ENCODE data around the gene TPSB2. TPM values are rescaled to one million over a fixed set of nuclear protein-coding genes. Genes with fewer than 3 reads are reported as not detected.

The TPSB2 gene
- total and polyA plus RNA-seq, 5 donors, result 1.8 to 7.1 (median 5.2) TPM; not detected in 1

DNA sequence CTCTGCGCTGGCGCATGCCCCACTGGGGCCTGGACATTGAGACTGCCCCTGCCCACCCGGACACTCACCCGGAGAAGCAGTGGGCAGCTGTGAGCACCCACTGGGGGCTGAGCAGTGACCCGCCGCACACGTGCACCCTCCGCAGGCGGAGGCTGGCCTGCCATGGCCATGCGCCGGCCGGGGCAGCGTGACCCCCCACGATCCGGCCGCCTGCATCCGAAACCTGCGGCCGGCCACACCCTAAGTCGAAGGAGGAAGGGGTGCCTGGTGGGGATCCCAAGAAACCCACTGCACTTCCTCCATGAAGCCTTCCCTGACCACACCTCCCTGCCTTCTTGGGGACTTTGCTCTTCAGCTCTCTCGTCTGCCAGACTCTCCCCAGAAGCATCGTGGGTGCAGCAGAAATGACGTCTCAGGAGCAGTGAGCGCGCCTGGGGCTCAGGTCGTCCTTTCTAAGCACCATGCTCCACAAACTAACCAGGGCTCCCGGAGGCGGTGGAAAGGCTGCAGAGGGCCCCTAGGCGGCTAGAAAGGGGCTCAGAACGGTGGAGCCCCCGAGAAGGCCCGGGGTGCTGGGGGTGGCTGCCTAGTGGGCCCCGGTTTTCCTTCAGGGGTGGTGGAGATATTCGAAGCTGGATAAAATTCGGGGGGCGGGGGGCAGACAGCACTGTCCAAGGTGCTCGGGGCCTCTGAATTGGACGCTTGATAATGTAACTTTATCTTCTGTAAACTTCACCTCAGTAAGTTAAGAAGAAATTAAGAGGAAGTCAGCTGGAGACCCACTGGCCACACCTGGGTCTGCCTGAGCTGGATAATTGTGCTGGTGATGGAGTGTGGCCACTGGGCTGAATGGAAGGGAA is 6.4 kb downstream of the TPSB2 start:
- Histone ChIP-seq H3K27ac (ENCODE audit: low read length) (no peak overlapping the region), H3K27me3 (ENCODE audit: control insufficient read depth, insufficient read depth) (no peaks in the 10 kb centered on the region), H3K9me3 (ENCODE audit: control insufficient read depth, low read length) (no peaks in the 10 kb centered on the region), H3K4me3 (ENCODE audit: low read length) (no peak overlapping the region), H3K4me1 (ENCODE audit: control insufficient read depth, insufficient read depth, low read length) (no peaks in the 10 kb centered on the region)
- DNase-seq (peak in 1 of 3 donors; percentile 24), ATAC-seq (no peak)
- 85% methylated on average over 38 of the region's 38 CpGs for WGBS
- intact Hi-C loops (cut with DNase I), result no loop called here

DNA sequence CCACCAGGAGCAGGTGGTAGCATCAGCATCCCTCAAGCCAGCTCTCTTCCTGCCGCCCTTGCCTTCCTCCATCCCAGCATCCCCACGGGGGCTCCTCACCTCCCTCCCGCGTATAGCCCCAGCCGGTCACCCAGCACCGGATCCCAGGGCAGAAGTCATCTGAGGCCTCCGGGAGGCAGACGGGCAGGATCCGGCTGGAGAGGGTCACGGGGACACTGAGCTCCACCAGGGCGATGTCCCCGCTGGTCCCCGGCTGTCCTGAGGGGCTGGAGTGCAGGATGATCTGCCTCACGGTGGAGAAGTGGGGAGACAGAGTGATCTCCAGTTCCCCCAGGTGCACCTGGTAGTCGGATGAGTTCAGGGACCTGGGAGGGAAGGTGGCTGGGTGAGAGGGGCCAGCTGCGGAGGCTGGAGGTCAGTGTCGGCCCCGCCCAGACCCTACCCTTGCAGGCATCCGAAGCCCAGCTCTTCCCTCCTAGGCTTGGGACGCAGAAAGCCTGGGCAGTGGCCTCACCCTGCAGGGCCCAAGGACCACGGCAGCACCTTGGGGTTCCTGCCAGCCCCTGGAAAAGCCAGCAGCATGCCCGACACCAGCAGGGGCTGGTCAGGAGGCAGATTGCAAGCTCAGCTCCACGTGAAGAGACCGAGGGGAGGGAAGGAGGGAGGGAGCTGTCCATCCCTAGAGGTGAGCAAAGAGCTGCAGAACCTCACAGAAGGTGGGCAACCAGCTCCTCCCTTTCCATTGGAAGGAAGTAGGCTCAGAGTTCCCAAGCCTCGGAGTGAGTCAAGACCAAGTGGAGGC is 7.2 kb downstream of the TPSB2 start:
- no peak overlapping the region for H3K27ac ChIP-seq (ENCODE audit: low read length)
- H3K4me3 ChIP-seq (ENCODE audit: low read length), result no peak overlapping the region
- no peaks in the 10 kb centered on the region for H3K9me3 ChIP-seq (ENCODE audit: control insufficient read depth, low read length)
- no peaks in the 10 kb centered on the region for H3K27me3 ChIP-seq (ENCODE audit: control insufficient read depth, insufficient read depth)
- no peak for ATAC-seq
- intact Hi-C loops (cut with DNase I), result no loop called here
- DNase-seq, result peak in 1 of 3 donors; percentile 39
- H3K4me1 ChIP-seq (ENCODE audit: control insufficient read depth, insufficient read depth, low read length), result no peaks in the 10 kb centered on the region
- 73% methylated on average over 25 of the region's 25 CpGs for WGBS

DNA sequence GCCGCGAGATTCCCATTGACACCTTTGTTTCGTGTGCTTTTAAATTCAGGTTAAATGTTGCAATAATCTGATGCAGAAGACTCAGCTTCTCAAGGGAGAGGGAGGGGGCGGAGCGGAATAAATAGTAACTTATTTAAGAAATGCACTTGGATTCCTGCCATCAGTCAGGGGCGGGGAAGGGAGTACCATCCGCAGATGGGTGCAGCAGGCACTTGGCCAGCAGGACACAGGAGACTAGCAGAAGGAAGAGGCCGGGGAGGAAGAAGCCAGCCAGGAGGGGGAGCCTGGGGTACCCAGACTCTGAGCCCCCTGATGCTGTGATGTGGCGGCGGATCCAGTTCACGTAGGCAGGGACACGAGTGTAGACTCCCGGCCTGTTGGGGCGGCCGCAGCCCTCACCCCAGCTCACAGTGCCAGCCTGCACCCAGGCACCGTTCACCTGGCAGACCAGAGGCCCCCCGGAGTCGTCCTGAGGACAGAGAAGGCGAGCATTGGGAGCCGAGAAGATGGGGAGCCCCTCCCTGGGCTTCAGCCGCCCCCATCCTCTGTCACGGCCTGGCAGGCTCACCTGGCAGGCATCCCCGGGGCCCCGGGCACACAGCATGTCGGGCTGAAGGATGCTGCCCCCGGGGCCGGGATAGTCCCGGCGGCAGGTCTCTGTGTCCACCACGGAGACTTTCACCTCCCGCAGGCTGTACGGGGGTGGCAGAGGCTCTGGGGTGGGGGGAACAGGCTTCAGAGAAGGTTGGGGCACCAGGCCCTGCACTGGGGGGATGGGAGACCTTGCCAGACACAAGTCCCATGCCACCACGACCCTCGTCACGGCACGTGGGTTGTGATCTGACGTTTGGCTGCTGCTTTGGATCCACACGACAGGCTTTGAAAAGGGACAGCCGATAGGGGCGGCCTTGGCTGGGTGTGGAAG is 8.1 kb downstream of the TPSB2 start:
- no peak overlapping the region for H3K4me3 ChIP-seq (ENCODE audit: low read length)
- intact Hi-C loops (cut with DNase I), result no loop called here
- DNase-seq (peak in 1 of 3 donors; percentile 43), ATAC-seq (no peak)
- H3K4me1 ChIP-seq (ENCODE audit: control insufficient read depth, insufficient read depth, low read length), result no peaks in the 10 kb centered on the region
- H3K27ac ChIP-seq (ENCODE audit: low read length), result no peak overlapping the region
- H3K27me3 ChIP-seq (ENCODE audit: control insufficient read depth, insufficient read depth), result no peaks in the 10 kb centered on the region
- H3K9me3 ChIP-seq (ENCODE audit: control insufficient read depth, low read length), result no peaks in the 10 kb centered on the region
- WGBS, result 82% methylated on average over 40 of the region's 40 CpGs

DNA sequence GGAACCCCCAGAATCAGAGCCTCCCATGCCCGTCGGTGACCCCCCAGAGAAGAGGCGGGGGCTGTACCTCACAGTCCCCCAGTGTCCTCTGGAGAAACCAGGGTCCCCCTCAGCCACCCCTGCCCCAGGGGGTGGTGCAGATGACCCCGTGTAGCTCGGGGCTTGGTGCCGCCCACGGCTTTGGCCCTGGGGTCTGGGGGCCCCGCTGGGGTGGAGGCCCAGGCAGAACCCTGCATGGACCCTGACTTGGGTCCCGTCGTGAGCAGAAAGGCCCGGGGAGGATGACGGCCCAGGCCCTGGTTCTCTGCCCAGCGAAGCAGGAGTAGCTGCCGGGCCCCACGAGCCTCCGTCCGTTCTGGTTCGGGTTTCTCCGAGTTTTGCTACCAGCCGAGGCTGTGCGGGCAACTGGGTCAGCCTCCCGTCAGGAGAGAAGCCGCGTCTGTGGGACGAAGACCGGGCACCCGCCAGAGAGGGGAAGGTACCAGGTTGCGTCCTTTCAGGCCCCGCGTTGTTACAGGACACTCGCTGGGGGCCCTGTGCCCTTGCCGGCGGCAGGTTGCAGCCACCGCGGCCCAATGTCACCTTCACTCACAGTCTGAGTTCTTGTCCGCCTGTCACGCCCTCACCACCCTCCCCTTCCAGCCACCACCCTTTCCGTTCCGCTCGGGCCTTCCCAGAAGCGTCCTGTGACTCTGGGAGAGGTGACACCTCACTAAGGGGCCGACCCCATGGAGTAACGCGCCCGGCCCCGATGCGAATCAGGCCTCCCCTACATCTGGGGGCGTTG is 8.9 kb downstream of the TPSB2 start:
- Histone ChIP-seq H3K4me1 (ENCODE audit: control insufficient read depth, insufficient read depth, low read length) (no peaks in the 10 kb centered on the region), H3K27ac (ENCODE audit: low read length) (no peak overlapping the region)

DNA sequence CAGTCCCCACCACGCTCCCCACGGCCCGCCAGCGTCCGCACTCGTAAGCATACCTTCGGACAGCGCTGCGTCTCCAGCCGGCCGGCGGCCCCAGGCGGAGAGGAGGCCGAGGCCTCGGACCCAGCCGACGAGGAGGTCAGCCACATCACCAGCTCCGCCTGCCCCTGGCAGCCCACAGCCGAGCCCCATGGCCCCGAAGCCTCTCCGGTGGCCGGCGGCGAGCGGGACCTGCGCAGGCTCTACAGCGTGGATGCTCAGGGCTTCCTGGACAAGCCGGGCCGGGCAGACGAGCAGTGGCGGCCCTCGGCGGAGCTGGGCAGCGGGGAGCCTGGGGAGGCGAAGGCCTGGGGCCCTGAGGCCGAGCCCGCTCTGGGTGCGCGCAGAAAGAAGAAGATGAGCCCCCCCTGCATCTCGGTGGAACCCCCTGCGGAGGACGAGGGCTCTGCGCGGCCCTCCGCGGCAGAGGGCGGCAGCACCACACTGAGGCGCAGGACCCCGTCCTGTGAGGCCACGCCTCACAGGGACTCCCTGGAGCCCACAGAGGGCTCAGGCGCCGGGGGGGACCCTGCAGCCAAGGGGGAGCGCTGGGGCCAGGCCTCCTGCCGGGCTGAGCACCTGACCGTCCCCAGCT is 9.8 kb downstream of the TPSB2 start:
- intact Hi-C loops (cut with DNase I), result no loop called here

More for the DNA sequence above, 8.9 kb downstream of the TPSB2 start:
- intact Hi-C loops (cut with DNase I), result no loop called here
- DNase-seq (no peak), ATAC-seq (no peak)
- Histone ChIP-seq H3K9me3 (ENCODE audit: control insufficient read depth, low read length) (no peaks in the 10 kb centered on the region), H3K4me3 (ENCODE audit: low read length) (no peak overlapping the region), H3K27me3 (ENCODE audit: control insufficient read depth, insufficient read depth) (no peaks in the 10 kb centered on the region)
- WGBS, result 85% methylated on average over 48 of the region's 48 CpGs

DNA sequence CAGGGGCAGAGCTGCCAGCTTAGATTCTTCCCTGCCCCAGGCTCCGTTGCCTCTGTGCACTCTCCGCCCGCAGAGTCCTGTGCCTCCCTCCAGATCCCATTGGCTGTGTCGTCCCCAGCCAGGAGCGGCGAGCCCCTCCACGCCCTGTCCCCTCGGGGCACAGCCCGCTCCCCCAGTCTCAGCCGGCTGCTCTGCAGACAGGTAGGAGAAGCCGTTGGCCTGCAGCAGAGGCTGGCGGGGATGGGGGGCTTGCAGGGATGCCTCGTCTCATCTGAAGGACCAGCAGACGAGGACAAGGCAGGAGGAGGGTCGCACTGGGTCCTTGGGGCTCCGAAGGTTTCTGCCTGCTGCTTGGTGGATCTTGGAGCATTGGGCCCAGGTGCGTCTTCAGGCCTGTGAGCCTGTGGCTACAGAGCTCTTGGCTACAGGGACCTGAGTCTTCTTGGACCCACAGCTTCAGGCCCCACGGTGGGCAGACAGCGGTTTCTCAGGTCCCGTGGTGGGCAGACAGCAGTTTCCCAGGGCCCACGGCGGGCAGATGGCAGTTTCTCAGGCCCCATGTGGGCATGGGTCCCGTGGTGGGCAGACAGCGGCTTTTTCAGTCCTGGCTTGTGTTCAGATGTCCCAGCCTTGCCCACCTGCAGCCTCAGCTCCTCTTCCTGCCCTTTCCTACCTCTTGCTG is 10.9 kb downstream of the TPSB2 start:
- intact Hi-C loops (cut with DNase I), result no loop called here
- DNase-seq, result no peak
- no peak for ATAC-seq
- WGBS, result 82% methylated on average over 24 of the region's 24 CpGs
- H3K9me3 ChIP-seq (ENCODE audit: control insufficient read depth, low read length), result no peaks in the 10 kb centered on the region
- no peak overlapping the region for H3K27ac ChIP-seq (ENCODE audit: low read length)
- H3K27me3 ChIP-seq (ENCODE audit: control insufficient read depth, insufficient read depth), result no peaks in the 10 kb centered on the region
- no peak overlapping the region for H3K4me3 ChIP-seq (ENCODE audit: low read length)
- H3K4me1 ChIP-seq (ENCODE audit: control insufficient read depth, insufficient read depth, low read length), result no peaks in the 10 kb centered on the region

More for the DNA sequence above, 9.8 kb downstream of the TPSB2 start:
- no peaks in the 10 kb centered on the region for H3K4me1 ChIP-seq (ENCODE audit: control insufficient read depth, insufficient read depth, low read length)
- no peak overlapping the region for H3K4me3 ChIP-seq (ENCODE audit: low read length)
- ATAC-seq, result no peak
- H3K27ac ChIP-seq (ENCODE audit: low read length), result no peak overlapping the region
- H3K9me3 ChIP-seq (ENCODE audit: control insufficient read depth, low read length), result no peaks in the 10 kb centered on the region
- no peak for DNase-seq
- 93% methylated on average over 55 of the region's 55 CpGs for WGBS
- H3K27me3 ChIP-seq (ENCODE audit: control insufficient read depth, insufficient read depth), result no peaks in the 10 kb centered on the region

DNA sequence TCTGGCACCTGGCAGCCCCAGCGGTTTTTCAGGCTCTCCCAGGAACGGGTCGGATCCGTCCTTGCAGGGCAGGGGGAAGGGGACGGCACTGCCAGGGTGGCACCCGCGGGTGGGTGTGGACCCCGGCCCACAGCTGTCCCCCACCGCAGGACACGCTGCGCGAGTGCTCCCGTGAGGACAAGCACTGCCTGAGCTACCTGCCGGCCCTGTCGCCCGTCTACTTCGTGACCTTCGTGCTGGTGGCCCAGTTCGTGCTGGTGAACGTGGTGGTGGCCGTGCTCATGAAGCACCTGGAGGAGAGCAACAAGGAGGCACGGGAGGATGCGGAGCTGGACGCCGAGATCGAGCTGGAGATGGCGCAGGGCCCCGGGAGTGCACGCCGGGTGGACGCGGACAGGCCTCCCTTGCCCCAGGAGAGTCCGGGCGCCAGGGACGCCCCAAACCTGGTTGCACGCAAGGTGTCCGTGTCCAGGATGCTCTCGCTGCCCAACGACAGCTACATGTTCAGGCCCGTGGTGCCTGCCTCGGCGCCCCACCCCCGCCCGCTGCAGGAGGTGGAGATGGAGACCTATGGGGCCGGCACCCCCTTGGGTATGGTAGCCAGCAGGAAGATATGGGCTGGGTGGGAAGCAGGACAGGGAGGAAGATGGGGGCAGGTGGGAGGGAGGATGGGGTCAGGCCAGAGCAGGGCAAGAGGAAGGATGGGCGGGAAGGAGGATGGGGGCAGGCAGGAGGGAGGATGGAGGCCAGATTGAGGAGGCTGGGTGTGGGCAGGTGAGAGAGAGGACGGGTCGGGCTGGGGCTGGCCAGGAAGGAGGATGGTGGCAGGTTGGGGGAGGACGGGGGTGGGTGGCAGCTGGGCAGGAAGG is 11.7 kb downstream of the TPSB2 start:
- no peaks in the 10 kb centered on the region for H3K9me3 ChIP-seq (ENCODE audit: control insufficient read depth, low read length)
- intact Hi-C loops (cut with DNase I), result no loop called here
- no peak for ATAC-seq
- H3K4me1 ChIP-seq (ENCODE audit: control insufficient read depth, insufficient read depth, low read length), result no peaks in the 10 kb centered on the region
- H3K27me3 ChIP-seq (ENCODE audit: control insufficient read depth, insufficient read depth), result no peaks in the 10 kb centered on the region
- H3K4me3 ChIP-seq (ENCODE audit: low read length), result no peak overlapping the region
- no peak overlapping the region for H3K27ac ChIP-seq (ENCODE audit: low read length)
- DNase-seq, result no peak
- WGBS, result 89% methylated on average over 49 of the region's 49 CpGs

DNA sequence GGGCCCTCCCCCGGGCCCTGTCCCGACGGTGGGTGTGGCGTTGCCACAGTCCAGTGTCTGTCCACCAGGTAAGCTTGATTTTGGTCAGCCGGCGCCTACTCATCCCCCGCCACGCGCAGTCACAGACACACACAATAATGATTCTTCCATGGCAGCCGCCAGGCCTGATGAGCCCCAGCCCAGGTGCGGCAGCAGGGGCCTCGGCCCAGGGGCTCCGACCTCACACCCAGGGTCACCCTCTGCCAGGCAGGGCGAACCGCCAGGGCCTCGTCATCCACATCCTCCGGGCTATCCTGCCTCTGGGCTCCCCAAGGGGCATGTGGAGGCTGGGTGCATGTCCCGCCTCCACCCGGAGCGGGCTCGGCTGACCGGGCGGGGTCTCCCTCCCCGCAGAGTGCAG is 12.5 kb downstream of the TPSB2 start:
- no peak for DNase-seq
- Histone ChIP-seq H3K4me1 (ENCODE audit: control insufficient read depth, insufficient read depth, low read length) (no peaks in the 10 kb centered on the region), H3K27ac (ENCODE audit: low read length) (no peak overlapping the region), H3K27me3 (ENCODE audit: control insufficient read depth, insufficient read depth) (no peaks in the 10 kb centered on the region), H3K4me3 (ENCODE audit: low read length) (no peak overlapping the region), H3K9me3 (ENCODE audit: control insufficient read depth, low read length) (no peaks in the 10 kb centered on the region)
- ATAC-seq, result no peak
- WGBS, result 89% methylated on average over 24 of the region's 24 CpGs
- intact Hi-C loops (cut with DNase I), result no loop called here

All from right cardiac atrium (tissue), 5 donors.